GM12878 (cell line): ENCODE results near the gene H6PD. TPM values are rescaled to one million over a fixed set of nuclear protein-coding genes. Genes with fewer than 3 reads are reported as not detected.

ENCODE experiments used
- ATAC-seq: fragments of 200-7000 bp; cut with Tn5 transposase; 3 replicates; pipeline ENCODE4 v1.9.1; 2020; ENCODE audit warnings: mild to moderate bottlenecking, moderate library complexity
- BruUV-seq: library from RNA; stranded (reverse); fragments of 400-500 nt; replicated peaks from 2 replicates; lab custom pipeline; 2021; lab: Mats Ljungman, UMichigan
- CTCF ChIA-PET: fragments of 300-600 bp; sonication (Branson Sonifier 250); formaldehyde crosslinking; extraction: SDS; loops from one replicate; lab custom pipeline; 2021; ENCODE audit warnings: inconsistent platforms; lab: Yijun Ruan, JAX
- POLR2A ChIA-PET: fragments of 350-600 bp; formaldehyde crosslinking; extraction: SDS; loops from one replicate; lab custom pipeline; 2021; ENCODE audit warnings: inconsistent platforms; lab: Charles Lee
- RAD21 ChIA-PET: fragments of 300-600 bp; sonication (Branson Sonifier 250); formaldehyde crosslinking; loops from one replicate; lab custom pipeline; 2023; ENCODE audit warnings: antibody characterized with exemption; ENCODE audit not compliant: unreplicated experiment; lab: Charles Lee
- SMC1A ChIA-PET: fragments of 300-600 bp; sonication (Branson Sonifier 250); formaldehyde crosslinking; loops from one replicate; lab custom pipeline; 2023; ENCODE audit not compliant: unreplicated experiment, uncharacterized antibody; lab: Charles Lee
- DNase-seq: peaks from one replicate; pipeline ENCODE4 v3.0.0-alpha.2; 2011; ENCODE audit warnings: low read depth, low spot score
- FAIRE-seq: peaks from 3 replicates; lab custom pipeline; 2011; peaks lifted over from hg19 to GRCh38; lab: Jason Lieb, UNC
- H2AFZ ChIP-seq: 2 replicates; pipeline ENCODE4 v1.6.0; 2011; ENCODE audit warnings: low read depth, low read length, control low read depth; ENCODE audit not compliant: control insufficient read depth
- H3K27ac ChIP-seq: 2 replicates; pipeline ENCODE4 v1.5.1; 2011; ENCODE audit warnings: control low read depth; ENCODE audit not compliant: control insufficient read depth, insufficient read depth
- H3K27me3 ChIP-seq, 2 experiments: replicated peaks in 1 of 2; 2 replicates each; pipeline versions ENCODE4 v1.6.0 to v1.6.1; 2011; ENCODE audit warnings: low read length in 1 of 2; ENCODE audit not compliant: control insufficient read depth in 2 of 2, insufficient read depth in 2 of 2
- H3K36me3 ChIP-seq, 2 experiments: 2 replicates each; pipeline ENCODE4 v1.5.1; 2011; ENCODE audit warnings: low read length in 1 of 2; ENCODE audit not compliant: control insufficient read depth in 2 of 2, insufficient read depth in 2 of 2
- H3K4me1 ChIP-seq: 2 replicates; pipeline ENCODE4 v1.6.1; 2011; ENCODE audit warnings: mild to moderate bottlenecking, low read length, moderate library complexity, mixed read lengths; ENCODE audit not compliant: control insufficient read depth, insufficient read depth
- H3K4me2 ChIP-seq: 2 replicates; pipeline ENCODE4 v1.6.0; 2011; ENCODE audit warnings: control low read depth; ENCODE audit not compliant: control insufficient read depth, insufficient read depth
- H3K4me3 ChIP-seq: fragments of 200-600 bp; sonication (generic); 2 replicates; pipeline ENCODE4 v1.5.1; 2016
- H3K79me2 ChIP-seq: 2 replicates; pipeline ENCODE4 v1.6.0; 2011; ENCODE audit warnings: low read length; ENCODE audit not compliant: control insufficient read depth, insufficient read depth
- H3K9ac ChIP-seq: 2 replicates; pipeline ENCODE4 v1.8.0; 2011; ENCODE audit warnings: low read length, control low read depth, mixed read lengths; ENCODE audit not compliant: control insufficient read depth, insufficient read depth
- H3K9me3 ChIP-seq: replicated peaks from 3 replicates; pipeline ENCODE4 v1.5.1; 2011; ENCODE audit warnings: mild to moderate bottlenecking, low read length; ENCODE audit not compliant: control insufficient read depth, insufficient read depth
- H4K20me1 ChIP-seq: 2 replicates; pipeline ENCODE4 v1.6.0; 2011; ENCODE audit not compliant: control insufficient read depth, insufficient read depth
- CBFB ChIP-seq: IDR thresholded peaks from 2 replicates; pipeline ENCODE4 v1.6.1; 2016; ENCODE audit warnings: antibody characterized with exemption, low read depth
- CREM ChIP-seq: IDR thresholded peaks from 2 replicates; pipeline ENCODE4 v1.6.1; 2014; ENCODE audit warnings: antibody characterized with exemption, low read depth
- EGR1 ChIP-seq, 2 experiments: IDR thresholded peaks; 1 replicate in 1 of 2; 2 replicates in 1 of 2; pipeline ENCODE4 v1.6.1; 2011 to 2012; ENCODE audit warnings: low read depth in 2 of 2, low read length in 2 of 2, borderline replicate concordance in 1 of 2, mild to moderate bottlenecking in 1 of 2, moderate library complexity in 1 of 2
- ESRRA ChIP-seq: IDR thresholded peaks from 2 replicates; pipeline ENCODE4 v1.6.1; 2012; ENCODE audit warnings: mild to moderate bottlenecking, low read length, improper control_type of control experiment
- NFIC ChIP-seq: IDR thresholded peaks from 2 replicates; pipeline ENCODE4 v1.6.1; 2012; ENCODE audit warnings: low read depth, mild to moderate bottlenecking, inconsistent platforms, low read length, moderate library complexity
- RELA ChIP-seq: fragments of 450-650 bp; IDR thresholded peaks from 2 replicates; pipeline ENCODE4 v1.8.0; 2014; ENCODE audit warnings: borderline replicate concordance; ENCODE audit not compliant: partially characterized antibody
- SIX5 ChIP-seq: IDR thresholded peaks from 2 replicates; pipeline ENCODE4 v1.6.1; 2011; ENCODE audit warnings: mild to moderate bottlenecking, low read depth, low read length, moderate library complexity; ENCODE audit not compliant: severe bottlenecking
- STAT1 ChIP-seq: fragments of 450-650 bp; conservative IDR thresholded peaks from 2 replicates; pipeline ENCODE4 v1.6.1; 2014; ENCODE audit warnings: antibody characterized with exemption, mild to moderate bottlenecking
- TCF12 ChIP-seq: IDR thresholded peaks from 2 replicates; pipeline ENCODE4 v1.6.1; 2011; ENCODE audit warnings: low read depth, mild to moderate bottlenecking, low read length
- TCF3 ChIP-seq: IDR thresholded peaks from 2 replicates; pipeline ENCODE4 v1.6.1; 2012; ENCODE audit warnings: low read depth, mild to moderate bottlenecking, low read length, borderline replicate concordance; ENCODE audit not compliant: insufficient read depth
- TCF7 ChIP-seq: IDR thresholded peaks from 2 replicates; pipeline ENCODE4 v1.6.1; 2014; ENCODE audit warnings: antibody characterized with exemption, borderline replicate concordance
- YBX1 ChIP-seq: fragments of 450-650 bp; IDR thresholded peaks from 2 replicates; pipeline ENCODE4 v1.6.1; 2016; ENCODE audit warnings: antibody characterized with exemption
- ZNF622 ChIP-seq: fragments of 450-650 bp; IDR thresholded peaks from 2 replicates; pipeline ENCODE4 v1.6.1; 2017; ENCODE audit warnings: mild to moderate bottlenecking, inconsistent platforms
- ZZZ3 ChIP-seq: IDR thresholded peaks from 2 replicates; pipeline ENCODE4 v1.6.1; 2011; ENCODE audit warnings: low read depth; ENCODE audit not compliant: control insufficient read depth, insufficient read length
- WGBS: methylation state at CpG from one replicate; pipeline ENCODE4 v1.1.6; 2016; ENCODE audit warnings: low lambda C conversion rate; ENCODE audit not compliant: insufficient replicate concordance, insufficient coverage; ENCODE audit errors: missing lambda C conversion rate; 5-methylcytosine and 5-hydroxymethylcytosine counted together
- in situ Hi-C: fragments of 300-500 bp; cut with MboI; formaldehyde crosslinking; loops from 9 replicates; pipeline ENCODE4 v1.14.3; 2018; ENCODE audit warnings: mixed read lengths
- intact Hi-C: fragments of 100-400 bp; cut with micrococcal nuclease; formaldehyde crosslinking; loops from one replicate; pipeline ENCODE4 v1.14.2; 2022; ENCODE audit not compliant: unreplicated experiment
- polyA plus RNA-seq, 11 experiments: library from polyadenylated mRNA; depleted of rRNA in 4 of 11; unstranded in 6 of 11; stranded (reverse) in 5 of 11; fragments of >200 nt; fragmentation: Nextera tagmentation in 4 of 11; fragmentation: Illumina TruSeq in 1 of 11; extraction: Ambion mirVana in 4 of 11; extraction: Trizol in 1 of 11; gene quantifications; 1 replicate in 1 of 11; 2 replicates in 10 of 11; pipeline versions ENCODE4 v1.2.1 to v1.2.3, GENCODE V29; 2011 to 2016; ENCODE audit warnings: inconsistent platforms in 2 of 11, missing spikeins in 2 of 11, low read depth in 1 of 11
- total RNA-seq, 4 experiments: library from RNA; depleted of rRNA in 3 of 4; stranded (reverse); fragments of >200 nt in 3 of 4; fragmentation: Illumina TruSeq in 1 of 4; extraction: Trizol in 1 of 4; gene quantifications; 2 replicates each; pipeline versions ENCODE4 v1.2.1 to v1.2.3, GENCODE V29; 2013 to 2021
- TF ChIP-seq, protein P1 (sequence below): IDR thresholded peaks from 2 replicates; pipeline ENCODE4 v1.6.1; 2012; ENCODE audit warnings: mild to moderate bottlenecking, low read depth, low read length
- TF ChIP-seq, protein P2 (sequence below): IDR thresholded peaks from 2 replicates; pipeline ENCODE4 v1.6.1; 2012; ENCODE audit warnings: low read depth, low read length, improper control_type of control experiment
- TF ChIP-seq, protein P3 (sequence below): fragments of 450-650 bp; formaldehyde crosslinking; IDR thresholded peaks from 2 replicates; pipeline ENCODE4 v1.5.0; 2022; ENCODE audit warnings: mild to moderate bottlenecking, missing genetic modification characterization

The H6PD gene
- total and polyA plus RNA-seq, 10 of the 15 experiments (the other 5 are each of a cell fraction or from before 2014, with no cell fraction given): 1.2 to 20.7 (median 7.7) TPM

DNA sequence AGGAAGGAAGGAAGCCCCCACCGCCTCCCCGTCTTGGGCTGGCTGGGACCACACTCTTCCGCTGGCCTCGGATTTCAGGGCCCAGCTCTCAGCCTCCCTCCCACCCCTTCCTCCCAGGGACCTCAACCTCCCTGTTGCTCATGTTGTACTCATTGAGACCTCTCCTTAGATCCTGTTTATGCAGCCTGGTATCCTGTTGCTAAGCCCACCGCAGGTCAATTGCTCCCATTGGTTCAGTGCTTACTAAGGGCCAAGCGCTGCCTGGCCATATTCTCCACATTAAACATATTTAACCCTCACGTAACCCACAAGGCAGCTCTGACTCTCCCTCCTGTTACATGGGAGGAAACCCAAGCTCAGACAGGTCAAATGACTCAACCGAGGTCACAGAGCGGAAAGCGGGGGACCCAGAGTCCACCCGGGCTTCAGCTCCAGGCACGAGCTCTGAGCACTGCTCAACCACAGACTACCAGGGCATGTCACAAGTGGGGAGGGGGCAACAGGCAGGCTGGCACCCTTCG, 23.2 kb upstream of the H6PD start:
- ATAC-seq (no peak), FAIRE-seq (no peak), DNase-seq (no peak)
- Histone ChIP-seq H2AFZ (no peak overlapping the region), H3K27me3 (no peaks in the 10 kb centered on the region), H3K9me3 (no peaks in the 10 kb centered on the region), H3K27ac (no peak overlapping the region), H4K20me1 (no peaks in the 10 kb centered on the region), H3K36me3 (no peaks in the 10 kb centered on the region), H3K79me2 (no peaks in the 10 kb centered on the region), H3K4me3 (no peak overlapping the region), H3K9ac (no peak overlapping the region), H3K4me1 (no peaks in the 10 kb centered on the region), H3K4me2 (no peak overlapping the region)
- TF ChIP-seq TCF12 (no peak), EGR1 (IDR thresholded peaks at IDR 0.05; ENCODE audit: borderline replicate concordance in 1 of 2, low read depth in 2 of 2, low read length in 2 of 2) (no peak), CREM (no peak), ZZZ3 (no peak), SIX5 (no peak), RELA (no peak), TCF3 (no peak), NFIC (no peak), STAT1 (no peak), CBFB (no peak), TCF7 (no peak), ZNF622 (no peak), YBX1 (no peak), ESRRA (no peak)
- TF ChIP-seq, protein P1, sequence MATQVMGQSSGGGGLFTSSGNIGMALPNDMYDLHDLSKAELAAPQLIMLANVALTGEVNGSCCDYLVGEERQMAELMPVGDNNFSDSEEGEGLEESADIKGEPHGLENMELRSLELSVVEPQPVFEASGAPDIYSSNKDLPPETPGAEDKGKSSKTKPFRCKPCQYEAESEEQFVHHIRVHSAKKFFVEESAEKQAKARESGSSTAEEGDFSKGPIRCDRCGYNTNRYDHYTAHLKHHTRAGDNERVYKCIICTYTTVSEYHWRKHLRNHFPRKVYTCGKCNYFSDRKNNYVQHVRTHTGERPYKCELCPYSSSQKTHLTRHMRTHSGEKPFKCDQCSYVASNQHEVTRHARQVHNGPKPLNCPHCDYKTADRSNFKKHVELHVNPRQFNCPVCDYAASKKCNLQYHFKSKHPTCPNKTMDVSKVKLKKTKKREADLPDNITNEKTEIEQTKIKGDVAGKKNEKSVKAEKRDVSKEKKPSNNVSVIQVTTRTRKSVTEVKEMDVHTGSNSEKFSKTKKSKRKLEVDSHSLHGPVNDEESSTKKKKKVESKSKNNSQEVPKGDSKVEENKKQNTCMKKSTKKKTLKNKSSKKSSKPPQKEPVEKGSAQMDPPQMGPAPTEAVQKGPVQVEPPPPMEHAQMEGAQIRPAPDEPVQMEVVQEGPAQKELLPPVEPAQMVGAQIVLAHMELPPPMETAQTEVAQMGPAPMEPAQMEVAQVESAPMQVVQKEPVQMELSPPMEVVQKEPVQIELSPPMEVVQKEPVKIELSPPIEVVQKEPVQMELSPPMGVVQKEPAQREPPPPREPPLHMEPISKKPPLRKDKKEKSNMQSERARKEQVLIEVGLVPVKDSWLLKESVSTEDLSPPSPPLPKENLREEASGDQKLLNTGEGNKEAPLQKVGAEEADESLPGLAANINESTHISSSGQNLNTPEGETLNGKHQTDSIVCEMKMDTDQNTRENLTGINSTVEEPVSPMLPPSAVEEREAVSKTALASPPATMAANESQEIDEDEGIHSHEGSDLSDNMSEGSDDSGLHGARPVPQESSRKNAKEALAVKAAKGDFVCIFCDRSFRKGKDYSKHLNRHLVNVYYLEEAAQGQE: no peak
- TF ChIP-seq, protein P2, sequence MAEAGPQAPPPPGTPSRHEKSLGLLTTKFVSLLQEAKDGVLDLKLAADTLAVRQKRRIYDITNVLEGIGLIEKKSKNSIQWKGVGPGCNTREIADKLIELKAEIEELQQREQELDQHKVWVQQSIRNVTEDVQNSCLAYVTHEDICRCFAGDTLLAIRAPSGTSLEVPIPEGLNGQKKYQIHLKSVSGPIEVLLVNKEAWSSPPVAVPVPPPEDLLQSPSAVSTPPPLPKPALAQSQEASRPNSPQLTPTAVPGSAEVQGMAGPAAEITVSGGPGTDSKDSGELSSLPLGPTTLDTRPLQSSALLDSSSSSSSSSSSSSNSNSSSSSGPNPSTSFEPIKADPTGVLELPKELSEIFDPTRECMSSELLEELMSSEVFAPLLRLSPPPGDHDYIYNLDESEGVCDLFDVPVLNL: no peak
- TF ChIP-seq, protein P3, sequence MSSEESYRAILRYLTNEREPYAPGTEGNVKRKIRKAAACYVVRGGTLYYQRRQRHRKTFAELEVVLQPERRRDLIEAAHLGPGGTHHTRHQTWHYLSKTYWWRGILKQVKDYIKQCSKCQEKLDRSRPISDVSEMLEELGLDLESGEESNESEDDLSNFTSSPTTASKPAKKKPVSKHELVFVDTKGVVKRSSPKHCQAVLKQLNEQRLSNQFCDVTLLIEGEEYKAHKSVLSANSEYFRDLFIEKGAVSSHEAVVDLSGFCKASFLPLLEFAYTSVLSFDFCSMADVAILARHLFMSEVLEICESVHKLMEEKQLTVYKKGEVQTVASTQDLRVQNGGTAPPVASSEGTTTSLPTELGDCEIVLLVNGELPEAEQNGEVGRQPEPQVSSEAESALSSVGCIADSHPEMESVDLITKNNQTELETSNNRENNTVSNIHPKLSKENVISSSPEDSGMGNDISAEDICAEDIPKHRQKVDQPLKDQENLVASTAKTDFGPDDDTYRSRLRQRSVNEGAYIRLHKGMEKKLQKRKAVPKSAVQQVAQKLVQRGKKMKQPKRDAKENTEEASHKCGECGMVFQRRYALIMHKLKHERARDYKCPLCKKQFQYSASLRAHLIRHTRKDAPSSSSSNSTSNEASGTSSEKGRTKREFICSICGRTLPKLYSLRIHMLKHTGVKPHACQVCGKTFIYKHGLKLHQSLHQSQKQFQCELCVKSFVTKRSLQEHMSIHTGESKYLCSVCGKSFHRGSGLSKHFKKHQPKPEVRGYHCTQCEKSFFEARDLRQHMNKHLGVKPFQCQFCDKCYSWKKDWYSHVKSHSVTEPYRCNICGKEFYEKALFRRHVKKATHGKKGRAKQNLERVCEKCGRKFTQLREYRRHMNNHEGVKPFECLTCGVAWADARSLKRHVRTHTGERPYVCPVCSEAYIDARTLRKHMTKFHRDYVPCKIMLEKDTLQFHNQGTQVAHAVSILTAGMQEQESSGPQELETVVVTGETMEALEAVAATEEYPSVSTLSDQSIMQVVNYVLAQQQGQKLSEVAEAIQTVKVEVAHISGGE (CRISPR knock-in tag): no peak
- ChIA-PET POLR2A (no interaction called here), SMC1A (interaction anchor here (1.5 kb wide), 1 partner anchor 10 kb away, joined by 4 read pairs; no protein-coding TSS in a partner anchor), RAD21 (no interaction called here), CTCF (interaction anchor here (0.6 kb wide), 1 partner anchor 22 kb away, joined by 3 read pairs; no protein-coding TSS in a partner anchor)
- intact Hi-C loops: no loop called here
- in situ Hi-C loops: no loop called here
- no TSS peak for BruUV-seq
- 41% methylated on average over 13 of the region's 13 CpGs for WGBS
